ENCODE data around the gene LRRC8C. TPM values are rescaled to one million over a fixed set of nuclear protein-coding genes. Genes with fewer than 3 reads are reported as not detected.

The LRRC8C gene
- total and polyA plus RNA-seq, 2 experiments from 2014 or later = 3.6 to 7.3 TPM

- Histone ChIP-seq H3K9ac (no peak overlapping the region), H3K4me3 (no peak overlapping the region), H4K20me1 (ENCODE audit: insufficient read depth) (no peaks in the 10 kb centered on the region; the same call in 1 of the 2 replicates), H3K9me2 (ENCODE audit: insufficient read depth) (no peaks in the 10 kb centered on the region), H3K9me3 (ENCODE audit: low read depth) (no peaks in the 10 kb centered on the region), H3K27me3 (replicated peaks; ENCODE audit: insufficient read depth) (no peaks in the 10 kb centered on the region), H3K27ac (no peak overlapping the region), H3F3A (ENCODE audit: insufficient read depth) (peaks cover 6% of the 10 kb centered on the region), H3K79me2 (ENCODE audit: insufficient read depth) (peaks cover 92% of the 10 kb centered on the region), H2AFZ (no peak overlapping the region), H3K4me1 (ENCODE audit: insufficient read depth) (peaks cover 17% of the 10 kb centered on the region), H3K36me3 (ENCODE audit: low read depth) (no peaks in the 10 kb centered on the region), H3K4me2 (ENCODE audit: unreplicated experiment) (no peak overlapping the region)
- in situ Hi-C loops (cut with MboI) = no loop called here
- no peak for DNase-seq
- 51 to 52% methylated on average over 1 of the region's 1 CpG for WGBS, 2 experiments (ENCODE audit: low coverage in 1 of 2, low lambda C conversion rate in 2 of 2, missing lambda C conversion rate in 2 of 2)
- TF ChIP-seq EZH2phosphoT487 (IDR thresholded peaks at IDR 0.05; ENCODE audit: insufficient read depth, low read depth) (no peak), EZH2 (IDR thresholded peaks at IDR 0.05; ENCODE audit: insufficient read depth, poor library complexity, severe bottlenecking) (no peak)
These were observed 34.8 kb downstream of the LRRC8C start for GRCh38 chr1:89667691-89668090.

DNA sequence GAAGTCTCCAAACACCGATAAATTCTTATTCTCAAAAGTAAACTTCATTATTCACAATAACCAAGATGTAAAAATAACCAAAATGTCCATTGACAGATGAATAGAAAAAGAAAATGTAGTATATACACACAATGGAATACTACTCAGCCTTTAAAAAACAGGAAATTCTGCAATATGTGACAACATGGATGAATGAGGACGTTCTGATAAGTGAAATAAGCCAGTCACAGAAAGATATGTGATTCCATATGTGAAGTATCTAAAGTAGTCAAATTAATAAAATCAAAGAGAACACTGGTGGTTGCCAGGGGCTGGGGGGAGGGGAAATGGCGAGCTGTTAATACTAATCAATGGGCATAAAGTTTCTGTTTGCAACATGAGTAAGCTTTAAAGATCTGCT is 36.0 kb downstream of the LRRC8C start:
- Histone ChIP-seq H3K4me3 (no peak overlapping the region), H3K9ac (no peak overlapping the region), H3K9me3 (ENCODE audit: low read depth) (no peaks in the 10 kb centered on the region), H3K4me2 (ENCODE audit: unreplicated experiment) (no peak overlapping the region), H3F3A (ENCODE audit: insufficient read depth) (peaks cover 14% of the 10 kb centered on the region), H4K20me1 (ENCODE audit: insufficient read depth) (no peaks in the 10 kb centered on the region; the same call in 1 of the 2 replicates), H3K27me3 (replicated peaks; ENCODE audit: insufficient read depth) (no peaks in the 10 kb centered on the region), H3K4me1 (ENCODE audit: insufficient read depth) (peaks cover 22% of the 10 kb centered on the region), H3K9me2 (ENCODE audit: insufficient read depth) (no peaks in the 10 kb centered on the region), H3K36me3 (ENCODE audit: low read depth) (no peaks in the 10 kb centered on the region), H3K27ac (no peak overlapping the region), H3K79me2 (ENCODE audit: insufficient read depth) (peaks cover 89% of the 10 kb centered on the region), H2AFZ (no peak overlapping the region)
- in situ Hi-C loops (cut with MboI) = no loop called here
- DNase-seq = no peak
- 96 to 100% methylated on average over 3 of the region's 3 CpGs for WGBS, 2 experiments (ENCODE audit: low coverage in 1 of 2, low lambda C conversion rate in 2 of 2, missing lambda C conversion rate in 2 of 2)
- TF ChIP-seq EZH2phosphoT487 (IDR thresholded peaks at IDR 0.05; ENCODE audit: insufficient read depth, low read depth) (no peak), EZH2 (IDR thresholded peaks at IDR 0.05; ENCODE audit: insufficient read depth, poor library complexity, severe bottlenecking) (no peak)

- Histone ChIP-seq H3K4me2 (ENCODE audit: unreplicated experiment) (no peak overlapping the region), H3K4me1 (ENCODE audit: insufficient read depth) (peaks cover 22% of the 10 kb centered on the region), H3K9ac (no peak overlapping the region; the same call in 1 of the 2 replicates), H3K9me2 (ENCODE audit: insufficient read depth) (no peaks in the 10 kb centered on the region), H3K27me3 (replicated peaks; ENCODE audit: insufficient read depth) (no peaks in the 10 kb centered on the region), H2AFZ (no peak overlapping the region), H3K79me2 (ENCODE audit: insufficient read depth) (peaks cover 89% of the 10 kb centered on the region), H3K9me3 (ENCODE audit: low read depth) (no peaks in the 10 kb centered on the region), H3K27ac (peak overlapping the region; percentile 29; the same call in 1 of the 2 replicates), H3K4me3 (no peak overlapping the region), H4K20me1 (ENCODE audit: insufficient read depth) (no peaks in the 10 kb centered on the region), H3F3A (ENCODE audit: insufficient read depth) (peaks cover 14% of the 10 kb centered on the region), H3K36me3 (ENCODE audit: low read depth) (no peaks in the 10 kb centered on the region)
- TF ChIP-seq EZH2 (IDR thresholded peaks at IDR 0.05; ENCODE audit: insufficient read depth, poor library complexity, severe bottlenecking) = no peak
- TF ChIP-seq EZH2phosphoT487 (IDR thresholded peaks at IDR 0.05; ENCODE audit: insufficient read depth, low read depth) = no peak
- DNase-seq = no peak
- in situ Hi-C loops (cut with MboI) = no loop called here
- WGBS, 2 experiments (ENCODE audit: low coverage in 1 of 2, low lambda C conversion rate in 2 of 2, missing lambda C conversion rate in 2 of 2) = 96 to 100% methylated on average over 1 of the region's 1 CpG
These were observed 36.5 kb downstream of the LRRC8C start for GRCh38 chr1:89669441-89669840.

GRCh38 chr1:89670163-89670562 is 37.2 kb downstream of the LRRC8C start:
- peak overlapping the region; percentile 68 for H3K4me2 ChIP-seq (ENCODE audit: unreplicated experiment)
- peak overlapping the region; percentile 29 for H3K27ac ChIP-seq
- DNase-seq = peak; percentile 82
- no peaks in the 10 kb centered on the region for H3K9me3 ChIP-seq (ENCODE audit: low read depth)
- no peaks in the 10 kb centered on the region for H4K20me1 ChIP-seq (ENCODE audit: insufficient read depth)
- H3K9me2 ChIP-seq (ENCODE audit: insufficient read depth) = no peaks in the 10 kb centered on the region
- no peaks in the 10 kb centered on the region for H3K36me3 ChIP-seq (ENCODE audit: low read depth)
- 6 to 14% methylated on average over 7 of the region's 7 CpGs for WGBS, 2 experiments (ENCODE audit: low coverage in 1 of 2, low lambda C conversion rate in 2 of 2, missing lambda C conversion rate in 2 of 2)
- peak overlapping the region; percentile 27 for H3K9ac ChIP-seq
- no peaks in the 10 kb centered on the region for H3K27me3 ChIP-seq (replicated peaks; ENCODE audit: insufficient read depth)
- H3F3A ChIP-seq (ENCODE audit: insufficient read depth) = peaks cover 14% of the 10 kb centered on the region
- TF ChIP-seq EZH2phosphoT487 (IDR thresholded peaks at IDR 0.05; ENCODE audit: insufficient read depth, low read depth) (no peak), EZH2 (IDR thresholded peaks at IDR 0.05; ENCODE audit: insufficient read depth, poor library complexity, severe bottlenecking) (no peak)
- peak overlapping the region; percentile 49 for H3K4me3 ChIP-seq
- peaks cover 89% of the 10 kb centered on the region for H3K79me2 ChIP-seq (ENCODE audit: insufficient read depth)
- in situ Hi-C loops (cut with MboI) = no loop called here
- H3K4me1 ChIP-seq (ENCODE audit: insufficient read depth) = peaks cover 22% of the 10 kb centered on the region
- peak overlapping the region; percentile 56 for H2AFZ ChIP-seq

GRCh38 chr1:89670711-89671110 is 37.8 kb downstream of the LRRC8C start:
- H3K4me2 ChIP-seq (ENCODE audit: unreplicated experiment) = peak overlapping the region; percentile 68
- H3K79me2 ChIP-seq (ENCODE audit: insufficient read depth) = peaks cover 89% of the 10 kb centered on the region
- peaks cover 22% of the 10 kb centered on the region for H3K4me1 ChIP-seq (ENCODE audit: insufficient read depth)
- H3F3A ChIP-seq (ENCODE audit: insufficient read depth) = peaks cover 14% of the 10 kb centered on the region
- H3K36me3 ChIP-seq (ENCODE audit: low read depth) = no peaks in the 10 kb centered on the region
- H2AFZ ChIP-seq = no peak overlapping the region
- H3K27ac ChIP-seq = peak overlapping the region; percentile 29; the same call in 1 of the 2 replicates
- H3K9ac ChIP-seq = no peak overlapping the region
- peak overlapping the region; percentile 49; the same call in 1 of the 2 replicates for H3K4me3 ChIP-seq
- H3K9me2 ChIP-seq (ENCODE audit: insufficient read depth) = no peaks in the 10 kb centered on the region
- no peak for TF ChIP-seq EZH2 (IDR thresholded peaks at IDR 0.05; ENCODE audit: insufficient read depth, poor library complexity, severe bottlenecking)
- no peak for TF ChIP-seq EZH2phosphoT487 (IDR thresholded peaks at IDR 0.05; ENCODE audit: insufficient read depth, low read depth)
- H4K20me1 ChIP-seq (ENCODE audit: insufficient read depth) = no peaks in the 10 kb centered on the region
- H3K9me3 ChIP-seq (ENCODE audit: low read depth) = no peaks in the 10 kb centered on the region
- DNase-seq = no peak
- in situ Hi-C loops (cut with MboI) = no loop called here
- H3K27me3 ChIP-seq (replicated peaks; ENCODE audit: insufficient read depth) = no peaks in the 10 kb centered on the region
